ENCODE measurements around the gene ROPN1L. TPM values are rescaled to one million over a fixed set of nuclear protein-coding genes. Genes with fewer than 3 reads are reported as not detected.

ROPN1L gene
- total RNA-seq, 1 donor from 2014 or later: not detected

DNA sequence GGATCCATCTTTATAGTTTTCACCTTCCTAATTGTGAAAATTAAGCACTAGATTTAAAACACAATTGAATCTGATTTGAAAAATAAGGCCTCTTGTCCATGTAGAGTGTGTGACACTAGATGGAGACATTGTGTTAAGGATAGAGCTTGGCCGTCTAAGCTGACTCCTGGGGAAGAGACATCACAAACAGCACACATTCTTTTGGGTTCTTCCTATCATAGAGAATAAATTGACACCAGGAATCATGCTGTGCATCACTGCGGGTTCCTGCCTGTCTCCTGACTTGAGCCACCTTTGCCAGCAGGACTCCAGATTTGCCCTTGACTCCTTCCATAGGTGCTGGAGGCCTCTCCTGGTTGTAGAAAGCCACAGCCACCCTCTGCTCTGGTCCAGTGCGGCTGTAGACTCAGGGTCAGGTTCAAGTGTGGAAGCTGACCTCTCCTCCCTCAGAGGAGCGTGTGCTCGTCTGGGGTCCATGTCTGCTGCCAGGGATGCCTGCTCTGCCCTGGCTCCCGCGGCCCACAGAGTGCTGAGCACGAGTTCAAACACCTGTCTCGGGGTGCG is 11.2 kb downstream of the ROPN1L start:
- no peaks in the 10 kb centered on the region for H3K9me3 ChIP-seq
- TF ChIP-seq, protein P1, sequence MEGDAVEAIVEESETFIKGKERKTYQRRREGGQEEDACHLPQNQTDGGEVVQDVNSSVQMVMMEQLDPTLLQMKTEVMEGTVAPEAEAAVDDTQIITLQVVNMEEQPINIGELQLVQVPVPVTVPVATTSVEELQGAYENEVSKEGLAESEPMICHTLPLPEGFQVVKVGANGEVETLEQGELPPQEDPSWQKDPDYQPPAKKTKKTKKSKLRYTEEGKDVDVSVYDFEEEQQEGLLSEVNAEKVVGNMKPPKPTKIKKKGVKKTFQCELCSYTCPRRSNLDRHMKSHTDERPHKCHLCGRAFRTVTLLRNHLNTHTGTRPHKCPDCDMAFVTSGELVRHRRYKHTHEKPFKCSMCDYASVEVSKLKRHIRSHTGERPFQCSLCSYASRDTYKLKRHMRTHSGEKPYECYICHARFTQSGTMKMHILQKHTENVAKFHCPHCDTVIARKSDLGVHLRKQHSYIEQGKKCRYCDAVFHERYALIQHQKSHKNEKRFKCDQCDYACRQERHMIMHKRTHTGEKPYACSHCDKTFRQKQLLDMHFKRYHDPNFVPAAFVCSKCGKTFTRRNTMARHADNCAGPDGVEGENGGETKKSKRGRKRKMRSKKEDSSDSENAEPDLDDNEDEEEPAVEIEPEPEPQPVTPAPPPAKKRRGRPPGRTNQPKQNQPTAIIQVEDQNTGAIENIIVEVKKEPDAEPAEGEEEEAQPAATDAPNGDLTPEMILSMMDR (IDR thresholded peaks at IDR 0.05): peak; percentile 63 to 74 (median 70)
- H3K4me3 ChIP-seq: no peak overlapping the region
- no peak for DNase-seq (ENCODE audit: low spot score in 2 of 2)
- H3K27ac ChIP-seq: peak overlapping the region in 1 of 2 donors; percentile 1
- no peaks in the 10 kb centered on the region for H3K36me3 ChIP-seq
- H3K27me3 ChIP-seq: no peaks in the 10 kb centered on the region
- H3K4me1 ChIP-seq: peaks cover 0 to 15% of the 10 kb centered on the region in 2 donors
- intact Hi-C loops (cut with DNase I): loop anchor here (1.0 to 5.0 kb wide), 3 partner anchors 114 to 309 kb away; partner anchors contain the start of gene DAP

DNA sequence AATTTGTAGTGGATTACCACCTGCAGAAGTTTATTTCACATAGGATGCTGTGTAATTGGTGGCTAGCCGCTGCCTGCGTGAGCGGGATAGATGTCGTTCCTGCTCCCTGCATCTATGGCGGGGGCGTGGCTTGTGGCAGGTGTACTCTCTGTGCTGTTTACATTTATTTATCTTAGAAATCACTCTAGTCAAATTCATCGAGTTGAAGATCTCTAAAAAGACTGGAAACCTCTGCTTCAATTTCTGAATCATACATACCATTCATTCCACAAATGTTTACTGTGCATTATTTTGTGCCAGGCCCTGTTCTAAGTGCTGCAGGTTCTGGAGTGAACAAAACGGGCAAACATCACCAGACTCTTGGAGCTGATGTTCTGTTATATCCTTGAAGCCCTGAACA is 11.9 kb downstream of the ROPN1L start:
- Histone ChIP-seq H3K36me3 (no peaks in the 10 kb centered on the region), H3K27me3 (no peaks in the 10 kb centered on the region), H3K4me1 (peaks cover 0 to 16% of the 10 kb centered on the region in 2 donors), H3K9me3 (no peaks in the 10 kb centered on the region), H3K27ac (peak overlapping the region in 1 of 2 donors; percentile 1), H3K4me3 (no peak overlapping the region)
- DNase-seq (ENCODE audit: low spot score in 2 of 2): no peak
- intact Hi-C loops (cut with DNase I): loop anchor here (5.0 kb wide), 2 partner anchors 114 to 309 kb away; partner anchors contain the start of gene DAP
- TF ChIP-seq, protein P1 (IDR thresholded peaks at IDR 0.05): no peak

DNA sequence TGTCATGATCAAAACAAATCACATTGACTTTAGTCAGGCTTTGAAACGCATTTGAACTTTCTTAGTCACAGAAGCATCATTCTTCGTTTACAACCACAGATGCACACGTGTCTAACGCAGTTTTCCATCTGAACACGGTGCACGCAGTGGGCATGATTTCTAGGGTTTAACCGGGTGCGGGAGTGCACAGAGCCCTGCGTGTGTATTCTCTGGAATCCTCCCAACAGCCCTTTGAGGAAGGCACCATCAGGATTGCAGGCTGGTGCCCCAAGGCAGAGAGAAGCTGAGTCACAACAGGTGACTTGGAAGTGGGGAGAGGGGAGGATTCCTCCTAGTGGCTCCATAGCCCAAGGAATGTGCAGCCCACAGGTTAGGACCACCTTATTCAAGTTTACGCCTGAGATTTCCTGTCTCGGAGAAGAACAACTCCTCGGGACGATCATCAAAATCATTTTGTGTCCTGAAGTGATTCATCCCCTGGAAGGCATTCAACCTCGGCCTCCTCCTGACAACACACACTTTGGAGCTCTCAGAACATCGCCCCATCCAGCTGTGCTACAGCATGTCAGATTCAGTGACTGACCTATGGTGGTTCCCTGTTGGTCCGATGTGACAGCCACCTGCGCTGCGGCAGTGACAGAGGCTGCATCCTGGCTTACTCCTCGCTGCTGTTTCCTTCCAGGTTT is 13.1 kb downstream of the ROPN1L start:
- Histone ChIP-seq H3K4me1 (peaks cover 0 to 16% of the 10 kb centered on the region in 2 donors), H3K27ac (no peak overlapping the region), H3K9me3 (no peaks in the 10 kb centered on the region), H3K36me3 (no peaks in the 10 kb centered on the region), H3K4me3 (no peak overlapping the region), H3K27me3 (no peaks in the 10 kb centered on the region)
- intact Hi-C loops (cut with DNase I): loop anchor here (5.0 kb wide), 2 partner anchors 113 to 308 kb away; partner anchors contain the start of gene DAP
- no peak for DNase-seq (ENCODE audit: low spot score in 2 of 2)
- TF ChIP-seq, protein P1 (IDR thresholded peaks at IDR 0.05): no peak

DNA sequence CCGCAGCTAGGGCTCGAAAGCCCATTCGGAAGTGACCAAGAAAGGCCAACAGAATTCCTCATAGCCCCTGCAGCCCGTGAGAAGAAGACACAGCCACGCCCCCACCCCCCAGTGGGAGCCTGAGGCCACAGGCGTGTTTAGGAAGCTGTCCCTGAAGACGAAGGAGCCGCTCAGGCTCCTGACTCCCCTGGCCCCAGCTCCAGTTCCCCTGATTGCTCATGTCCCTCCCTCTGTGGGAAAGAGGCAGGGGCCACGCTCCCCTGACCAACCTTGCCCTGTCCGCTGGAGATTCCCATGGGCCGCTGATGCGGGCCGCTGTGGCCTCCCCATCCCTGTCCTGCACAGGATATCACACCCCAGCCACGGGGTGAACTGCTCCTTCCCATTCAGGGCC is 13.6 kb downstream of the ROPN1L start:
- H3K27me3 ChIP-seq: no peaks in the 10 kb centered on the region
- intact Hi-C loops (cut with DNase I): no loop called here
- TF ChIP-seq, protein P1 (IDR thresholded peaks at IDR 0.05): no peak
- no peaks in the 10 kb centered on the region for H3K9me3 ChIP-seq
- H3K4me3 ChIP-seq: no peak overlapping the region
- H3K27ac ChIP-seq: no peak overlapping the region
- no peaks in the 10 kb centered on the region for H3K36me3 ChIP-seq
- no peak for DNase-seq (ENCODE audit: low spot score in 2 of 2)
- peaks cover 0 to 18% of the 10 kb centered on the region in 2 donors for H3K4me1 ChIP-seq

DNA sequence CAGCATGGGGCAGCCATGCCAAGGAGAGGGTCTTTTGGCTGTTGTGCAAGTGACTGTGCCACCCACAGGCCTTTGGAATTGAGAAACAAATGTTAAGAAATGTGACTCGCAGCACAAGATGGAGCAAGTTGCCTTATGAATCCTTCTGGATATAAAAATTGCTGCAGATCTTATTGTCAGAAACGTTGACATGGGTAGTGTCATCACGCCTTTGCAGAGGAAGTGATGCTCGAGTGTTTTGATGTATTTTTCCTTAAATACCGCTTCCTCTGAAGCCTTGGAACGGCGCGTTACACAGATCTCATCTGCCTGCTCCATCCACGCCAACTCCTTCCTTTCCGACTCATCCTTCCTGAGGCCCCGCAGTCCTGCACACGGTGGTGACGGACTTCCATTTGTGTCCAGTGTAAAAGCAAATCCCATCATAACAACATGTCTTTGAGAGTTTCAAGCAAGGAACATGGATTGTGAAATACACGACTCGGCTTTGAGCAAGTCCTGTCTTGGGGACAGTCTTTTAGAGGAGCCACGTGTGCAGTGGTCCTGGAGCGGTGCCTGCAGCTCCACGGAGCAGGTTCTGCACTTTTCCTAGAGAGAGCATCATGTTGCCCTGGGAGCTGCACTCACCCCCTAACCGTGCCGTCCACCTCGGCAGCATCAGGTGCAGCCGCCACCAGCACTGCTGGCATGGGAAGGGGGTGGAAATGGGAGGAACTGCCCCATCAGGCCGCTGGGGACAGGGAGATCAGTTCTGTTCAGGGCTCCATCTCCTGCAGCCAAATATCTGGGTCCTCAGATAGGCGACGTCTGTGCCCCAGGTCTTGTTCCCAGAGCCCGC is 15.1 kb downstream of the ROPN1L start:
- no peaks in the 10 kb centered on the region for H3K27me3 ChIP-seq
- peaks cover 0 to 19% of the 10 kb centered on the region in 2 donors for H3K4me1 ChIP-seq
- no peak for DNase-seq (ENCODE audit: low spot score in 2 of 2)
- no peaks in the 10 kb centered on the region for H3K36me3 ChIP-seq
- TF ChIP-seq, protein P1 (IDR thresholded peaks at IDR 0.05): no peak
- H3K27ac ChIP-seq: no peak overlapping the region
- intact Hi-C loops (cut with DNase I): no loop called here
- no peaks in the 10 kb centered on the region for H3K9me3 ChIP-seq
- H3K4me3 ChIP-seq: no peak overlapping the region

Measured in ascending aorta (tissue), 2 donors.